Natural killer cell (primary cell): ENCODE measurements around the gene HIRA. TPM values are rescaled to one million over a fixed set of nuclear protein-coding genes. Genes with fewer than 3 reads are reported as not detected.

Experiments used
- ATAC-seq, 3 donors: fragments of 150-1000 bp in 2 of 3; fragments of 200-7000 bp in 1 of 3; cut with Tn5 transposase; 1 replicate in 1 of 3; 2 replicates in 2 of 3; pipeline ENCODE4 v1.10.0; 2021; ENCODE audit warnings: mild to moderate bottlenecking in 2 of 3, moderate library complexity in 2 of 3
- DNase-seq, 2 donors: peaks; one replicate each; pipeline versions ENCODE4 v3.0.0 to v3.0.0-alpha.2; 2013 to 2021; ENCODE audit warnings: mixed read lengths in 1 of 2
- H3K27ac ChIP-seq: one replicate; pipeline ENCODE4 v1.5.1; 2013; ENCODE audit warnings: mild to moderate bottlenecking, low read length
- H3K27me3 ChIP-seq: one replicate; pipeline ENCODE4 v1.6.1; 2013; ENCODE audit warnings: low read length; ENCODE audit not compliant: control insufficient read depth, insufficient read depth
- H3K36me3 ChIP-seq: one replicate; pipeline ENCODE4 v1.6.1; 2013; ENCODE audit warnings: low read length; ENCODE audit not compliant: control insufficient read depth, insufficient read depth
- H3K4me1 ChIP-seq: one replicate; pipeline ENCODE4 v1.6.1; 2013; ENCODE audit warnings: low read length; ENCODE audit not compliant: control insufficient read depth, insufficient read depth
- H3K4me3 ChIP-seq: one replicate; pipeline ENCODE4 v1.5.1; 2013; ENCODE audit warnings: low read length
- H3K9me3 ChIP-seq: one replicate; pipeline ENCODE4 v1.6.1; 2013; ENCODE audit warnings: low read length; ENCODE audit not compliant: control insufficient read depth, insufficient read depth
- H3K27ac Mint-ChIP-seq, 2 donors: one replicate each; pipeline ENCODE4 v1.8.0; 2022; ENCODE audit warnings: mild to moderate bottlenecking in 2 of 2, mixed read lengths in 2 of 2, moderate library complexity in 1 of 2
- H3K27me3 Mint-ChIP-seq, 2 donors: one replicate each; pipeline ENCODE4 v1.8.0; 2022; ENCODE audit warnings: low read depth in 2 of 2, mixed read lengths in 2 of 2
- H3K36me3 Mint-ChIP-seq: one replicate; pipeline ENCODE4 v1.8.0; 2022; ENCODE audit warnings: mixed read lengths
- H3K4me1 Mint-ChIP-seq, 2 donors: one replicate each; pipeline ENCODE4 v1.8.0; 2022; ENCODE audit warnings: mixed read lengths in 2 of 2
- H3K4me3 Mint-ChIP-seq: one replicate; pipeline ENCODE4 v1.8.0; 2022; ENCODE audit warnings: mild to moderate bottlenecking, moderate library complexity, mixed read lengths
- H3K9me3 Mint-ChIP-seq, 2 donors: one replicate each; pipeline ENCODE4 v1.8.0; 2022; ENCODE audit warnings: mixed read lengths in 2 of 2
- WGBS: methylation state at CpG from one replicate; pipeline ENCODE4 v1.1.7; 2013; ENCODE audit warnings: missing lambda C conversion rate; ENCODE audit not compliant: insufficient coverage; 5-methylcytosine and 5-hydroxymethylcytosine counted together
- intact Hi-C: fragments of 100-400 bp; cut with micrococcal nuclease; formaldehyde crosslinking; loops from one replicate; pipeline ENCODE4 v1.14.2; 2022
- total RNA-seq, 4 donors: library from RNA; stranded (reverse); fragments of 120-200 nt in 1 of 4; gene quantifications; one replicate each; pipeline versions ENCODE4 v1.2.3 to v1.2.4, GENCODE V29; 2013 to 2022
- TF ChIP-seq, protein P1 (sequence below): fragments of 200-600 bp; IDR thresholded peaks from one replicate; pipeline ENCODE4 v1.8.0; 2022; ENCODE audit warnings: antibody characterized with exemption

HIRA gene
- total RNA-seq, 3 donors from 2014 or later (not counting 1 experiment from before 2014, with no cell fraction given): 49.6 to 75.9 (median 50.9) TPM

DNA sequence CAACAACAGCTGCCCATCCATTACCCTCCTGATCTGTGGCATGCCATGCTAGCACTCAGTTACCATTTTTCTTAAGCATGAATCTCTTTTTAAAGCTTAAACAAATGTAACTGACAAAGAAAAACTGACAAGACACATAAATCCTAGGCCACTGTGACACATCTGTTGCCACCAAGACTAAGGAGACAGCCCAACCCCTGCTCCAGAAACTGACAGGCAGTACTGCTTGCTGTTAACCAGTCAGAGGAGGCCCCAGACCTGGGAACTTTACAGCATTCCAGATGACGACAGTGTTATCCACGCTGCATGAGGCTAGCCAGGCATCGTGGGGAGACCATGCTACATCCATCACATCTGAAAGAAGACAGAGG lies 33.8 kb downstream of the HIRA start:
- no peaks in the 10 kb centered on the region for H3K9me3 Mint-ChIP-seq
- Histone ChIP-seq H3K27ac (no peak overlapping the region), H3K27me3 (no peaks in the 10 kb centered on the region), H3K4me1 (no peaks in the 10 kb centered on the region), H3K4me3 (no peak overlapping the region), H3K9me3 (no peaks in the 10 kb centered on the region), H3K36me3 (peaks cover 62% of the 10 kb centered on the region)
- H3K4me1 Mint-ChIP-seq: peaks cover 0 to 25% of the 10 kb centered on the region in 2 donors
- intact Hi-C loops: no loop called here
- no peaks in the 10 kb centered on the region for H3K27me3 Mint-ChIP-seq
- ATAC-seq: no peak
- H3K36me3 Mint-ChIP-seq: no peaks in the 10 kb centered on the region
- H3K4me3 Mint-ChIP-seq: no peak overlapping the region
- no peak for DNase-seq
- H3K27ac Mint-ChIP-seq: peak overlapping the region in 1 of 2 donors; percentile 2
- WGBS: 99% methylated on average over 3 of the region's 3 CpGs
- TF ChIP-seq, protein P1, sequence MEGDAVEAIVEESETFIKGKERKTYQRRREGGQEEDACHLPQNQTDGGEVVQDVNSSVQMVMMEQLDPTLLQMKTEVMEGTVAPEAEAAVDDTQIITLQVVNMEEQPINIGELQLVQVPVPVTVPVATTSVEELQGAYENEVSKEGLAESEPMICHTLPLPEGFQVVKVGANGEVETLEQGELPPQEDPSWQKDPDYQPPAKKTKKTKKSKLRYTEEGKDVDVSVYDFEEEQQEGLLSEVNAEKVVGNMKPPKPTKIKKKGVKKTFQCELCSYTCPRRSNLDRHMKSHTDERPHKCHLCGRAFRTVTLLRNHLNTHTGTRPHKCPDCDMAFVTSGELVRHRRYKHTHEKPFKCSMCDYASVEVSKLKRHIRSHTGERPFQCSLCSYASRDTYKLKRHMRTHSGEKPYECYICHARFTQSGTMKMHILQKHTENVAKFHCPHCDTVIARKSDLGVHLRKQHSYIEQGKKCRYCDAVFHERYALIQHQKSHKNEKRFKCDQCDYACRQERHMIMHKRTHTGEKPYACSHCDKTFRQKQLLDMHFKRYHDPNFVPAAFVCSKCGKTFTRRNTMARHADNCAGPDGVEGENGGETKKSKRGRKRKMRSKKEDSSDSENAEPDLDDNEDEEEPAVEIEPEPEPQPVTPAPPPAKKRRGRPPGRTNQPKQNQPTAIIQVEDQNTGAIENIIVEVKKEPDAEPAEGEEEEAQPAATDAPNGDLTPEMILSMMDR: no peak

DNA sequence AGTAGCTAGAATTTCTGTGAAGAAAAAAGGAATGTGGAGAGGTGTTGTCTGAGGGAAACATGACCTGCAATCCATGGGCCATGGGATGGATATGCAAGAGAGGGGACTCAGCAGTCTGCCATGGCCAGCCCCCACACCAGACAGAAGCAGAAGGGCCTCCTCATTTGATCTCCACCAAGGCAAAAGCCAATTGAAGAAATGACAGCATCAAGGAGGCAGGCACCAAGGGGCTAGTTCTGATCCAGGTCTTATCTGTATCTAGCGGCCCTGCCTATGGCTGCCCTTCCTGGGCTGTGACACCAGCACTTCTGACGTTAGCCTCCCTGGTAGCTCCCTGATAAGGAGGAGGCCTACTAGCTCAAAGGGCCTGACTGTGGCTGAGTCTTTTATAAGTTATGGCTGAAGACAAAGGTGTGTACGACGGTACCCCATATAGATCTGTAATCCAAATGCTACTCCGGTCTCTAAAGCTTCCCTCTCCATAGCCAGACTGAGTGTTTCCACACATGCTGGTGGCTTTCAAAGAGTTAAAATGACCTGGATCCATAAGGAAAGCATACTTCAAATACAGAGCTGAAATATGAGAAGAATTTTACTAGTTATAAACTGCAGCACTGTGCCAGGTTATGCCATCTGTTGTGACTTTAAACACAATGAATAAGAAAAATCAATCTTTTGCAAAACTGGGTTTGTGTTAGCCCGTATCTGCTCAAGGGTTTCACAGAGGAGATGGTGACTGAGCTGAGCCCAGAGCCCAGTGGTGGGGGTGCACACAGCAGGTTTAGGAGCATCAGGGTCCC lies 34.4 kb downstream of the HIRA start:
- Histone ChIP-seq H3K4me3 (no peak overlapping the region), H3K9me3 (no peaks in the 10 kb centered on the region), H3K36me3 (peaks cover 68% of the 10 kb centered on the region), H3K4me1 (no peaks in the 10 kb centered on the region), H3K27ac (no peak overlapping the region), H3K27me3 (no peaks in the 10 kb centered on the region)
- no peak for DNase-seq
- TF ChIP-seq, protein P1: no peak
- H3K36me3 Mint-ChIP-seq: no peaks in the 10 kb centered on the region
- no peak overlapping the region for H3K27ac Mint-ChIP-seq
- ATAC-seq: no peak
- H3K4me3 Mint-ChIP-seq: no peak overlapping the region
- H3K9me3 Mint-ChIP-seq: no peaks in the 10 kb centered on the region
- WGBS: 96% methylated on average over 6 of the region's 6 CpGs
- H3K4me1 Mint-ChIP-seq: peaks cover 0 to 24% of the 10 kb centered on the region in 2 donors
- intact Hi-C loops: no loop called here
- no peaks in the 10 kb centered on the region for H3K27me3 Mint-ChIP-seq

DNA sequence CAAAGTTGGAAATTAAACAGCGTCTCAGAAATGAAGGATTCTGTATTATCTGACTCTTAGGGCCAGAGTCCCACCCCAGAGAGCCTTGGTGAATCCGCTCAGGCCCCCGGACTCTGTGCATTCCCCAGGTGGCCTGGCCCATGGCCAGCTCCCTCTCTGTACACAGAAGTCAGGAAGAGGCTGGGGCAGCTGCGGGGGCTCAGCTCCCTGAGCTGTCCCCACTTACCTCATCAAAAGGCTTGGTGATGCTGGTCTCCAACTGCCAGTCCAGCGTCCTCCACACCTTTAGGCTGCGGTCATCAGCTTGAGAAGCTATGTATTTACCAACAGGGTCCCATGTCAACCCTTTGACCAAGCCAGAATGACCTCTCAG lies 35.0 kb downstream of the HIRA start:
- H3K9me3 Mint-ChIP-seq: no peaks in the 10 kb centered on the region
- H3K27me3 Mint-ChIP-seq: no peaks in the 10 kb centered on the region
- no peaks in the 10 kb centered on the region for H3K9me3 ChIP-seq
- no peak for ATAC-seq
- H3K36me3 Mint-ChIP-seq: no peaks in the 10 kb centered on the region
- no peaks in the 10 kb centered on the region for H3K27me3 ChIP-seq
- no peak overlapping the region for H3K27ac ChIP-seq
- H3K27ac Mint-ChIP-seq: no peak overlapping the region
- peaks cover 69% of the 10 kb centered on the region for H3K36me3 ChIP-seq
- 97% methylated on average over 6 of the region's 6 CpGs for WGBS
- no peak overlapping the region for H3K4me3 ChIP-seq
- peaks cover 0 to 20% of the 10 kb centered on the region in 2 donors for H3K4me1 Mint-ChIP-seq
- intact Hi-C loops: no loop called here
- TF ChIP-seq, protein P1: no peak
- H3K4me3 Mint-ChIP-seq: no peak overlapping the region
- no peak for DNase-seq
- no peaks in the 10 kb centered on the region for H3K4me1 ChIP-seq

DNA sequence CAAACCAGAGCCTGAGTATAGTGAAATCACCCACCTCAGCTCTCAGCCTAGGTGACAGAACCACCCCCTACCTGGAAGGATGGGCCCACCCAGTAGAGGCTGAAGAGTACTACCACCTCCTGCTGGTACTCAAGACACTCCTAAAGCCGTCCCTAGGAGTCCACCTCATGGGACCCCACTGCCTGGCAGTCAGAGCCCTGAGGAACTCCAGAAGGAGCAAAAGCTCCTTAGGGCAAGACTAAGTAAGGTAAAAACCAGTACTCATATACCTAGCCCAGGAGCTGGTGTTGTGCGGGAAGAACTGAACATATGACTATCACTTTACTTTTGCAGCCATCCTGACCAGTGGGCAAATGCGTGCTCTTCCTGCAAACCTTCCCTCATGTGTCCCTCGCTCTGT lies 36.3 kb downstream of the HIRA start:
- no peak overlapping the region for H3K4me3 ChIP-seq
- Mint-ChIP-seq H3K4me3 (no peak overlapping the region), H3K27ac (peak overlapping the region in 1 of 2 donors; percentile 59), H3K9me3 (no peaks in the 10 kb centered on the region), H3K4me1 (peaks cover 0 to 8% of the 10 kb centered on the region in 2 donors), H3K27me3 (no peaks in the 10 kb centered on the region), H3K36me3 (no peaks in the 10 kb centered on the region)
- no peak for DNase-seq
- no peaks in the 10 kb centered on the region for H3K9me3 ChIP-seq
- no peak overlapping the region for H3K27ac ChIP-seq
- H3K36me3 ChIP-seq: peaks cover 69% of the 10 kb centered on the region
- no peaks in the 10 kb centered on the region for H3K4me1 ChIP-seq
- over 99% methylated on average over 4 of the region's 4 CpGs for WGBS
- TF ChIP-seq, protein P1: no peak
- no peak for ATAC-seq
- intact Hi-C loops: no loop called here
- H3K27me3 ChIP-seq: no peaks in the 10 kb centered on the region
